NCI-H2171 (cell line): Measurements from ENCODE around the gene NEK8.
"Not testable (repeated sequence)": the region's sequence is repeated elsewhere in the genome, so short reads cannot be mapped to it uniquely, and the experiment has no call there.

Source experiments
- DNase-seq: peaks from one replicate; lab custom pipeline; 2025; lab: John Stamatoyannopoulos, UW

The NEK8 gene

DNA sequence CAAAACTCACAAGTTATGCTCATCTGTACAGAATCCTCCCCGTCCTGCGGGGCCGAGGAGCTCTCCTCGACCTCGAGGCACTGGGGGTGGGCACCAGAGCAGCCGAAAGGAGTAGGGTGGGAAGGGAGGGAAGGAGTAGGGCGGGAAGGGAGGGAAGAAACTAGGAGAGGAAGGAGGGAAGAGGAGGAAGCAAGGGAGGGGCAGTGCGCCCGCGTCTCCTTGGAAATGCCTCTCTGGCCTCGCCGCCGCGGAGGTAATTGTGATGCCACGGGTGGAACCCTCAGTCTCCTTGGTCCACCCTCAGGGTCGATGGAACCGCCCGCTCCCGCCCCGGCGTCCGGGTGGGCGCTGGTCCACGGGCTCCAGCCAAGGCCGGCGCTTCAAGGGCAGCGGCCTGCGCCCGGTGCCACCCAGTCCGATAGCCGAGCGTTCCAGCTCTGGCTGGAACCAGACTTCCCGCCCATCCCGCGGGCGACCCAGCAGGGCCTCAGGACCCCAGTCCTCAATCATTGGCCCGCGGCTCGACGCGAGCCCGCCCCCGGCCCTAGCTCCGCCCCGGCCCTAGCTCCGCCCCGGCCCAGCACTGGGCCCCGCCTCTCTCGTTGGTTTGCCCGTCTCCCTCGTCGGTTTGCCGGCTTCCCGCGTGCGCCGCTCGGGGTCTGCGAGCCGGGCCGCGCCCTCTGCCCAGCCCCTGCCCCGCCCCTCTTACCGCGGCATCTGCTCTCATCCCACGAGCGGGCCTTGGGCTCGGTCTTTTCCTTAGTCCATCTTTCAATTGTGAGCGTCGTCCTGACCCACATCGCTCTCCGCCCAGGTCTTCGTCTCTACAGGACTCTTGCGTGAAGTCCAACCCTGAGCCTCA is 17.5 kb upstream of the NEK8 start:
- peak; percentile 90 for DNase-seq

DNA sequence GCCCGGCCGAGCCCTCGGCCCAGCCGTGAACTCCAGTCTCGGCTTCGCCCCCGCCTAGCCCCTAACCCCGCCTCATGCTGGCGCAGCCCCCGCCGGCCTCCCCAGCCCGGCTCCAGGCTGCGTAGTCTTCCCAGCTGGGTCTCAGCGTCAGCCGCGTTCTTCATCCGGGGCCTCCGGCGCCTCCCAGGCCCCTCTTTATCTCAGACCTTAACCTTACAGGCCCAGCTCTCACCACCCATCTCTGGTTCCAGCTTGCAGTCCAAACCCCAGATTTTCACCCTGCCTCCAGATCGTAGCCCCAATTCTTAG is 16.9 kb upstream of the NEK8 start, which contains the start of gene PROCA1:
TSS of gene PROCA1 (minus strand) at position 166 of the 309 bp plus-strand sequence. CDS start 228 bp downstream, outside the sequence.
- DNase-seq = no peak

DNA sequence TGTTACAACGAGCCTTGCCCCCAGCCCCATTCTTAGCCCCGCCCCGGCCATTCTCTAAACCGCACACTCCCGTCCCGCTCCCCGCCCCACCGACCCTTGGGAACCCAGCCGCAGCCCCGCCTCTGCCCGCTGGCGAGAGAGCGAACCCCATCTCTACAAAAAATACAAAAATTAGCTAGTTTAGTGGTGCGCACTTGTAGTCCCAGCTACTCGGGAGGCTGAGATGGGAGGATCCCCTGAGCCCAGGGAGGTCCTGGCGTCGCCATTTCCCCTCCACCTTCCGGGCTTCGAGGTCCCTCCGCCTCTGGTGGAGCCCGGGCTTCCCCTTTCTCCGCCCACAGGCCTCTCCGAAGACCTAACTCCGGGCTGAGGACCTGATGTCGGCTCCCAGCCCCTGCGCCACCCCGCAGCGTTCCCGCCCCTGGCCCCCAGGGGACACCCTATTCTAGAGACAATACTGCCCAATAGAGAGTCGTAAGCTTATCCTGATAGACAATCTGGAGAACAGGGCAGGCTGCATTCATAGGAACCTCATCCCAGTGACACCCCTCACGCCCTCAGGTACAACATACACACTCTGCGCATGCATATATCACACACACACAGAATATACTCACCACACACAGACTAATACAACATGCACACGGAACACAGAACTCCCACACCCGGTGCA is 16.4 kb upstream of the NEK8 start:
- no peak for DNase-seq

DNA sequence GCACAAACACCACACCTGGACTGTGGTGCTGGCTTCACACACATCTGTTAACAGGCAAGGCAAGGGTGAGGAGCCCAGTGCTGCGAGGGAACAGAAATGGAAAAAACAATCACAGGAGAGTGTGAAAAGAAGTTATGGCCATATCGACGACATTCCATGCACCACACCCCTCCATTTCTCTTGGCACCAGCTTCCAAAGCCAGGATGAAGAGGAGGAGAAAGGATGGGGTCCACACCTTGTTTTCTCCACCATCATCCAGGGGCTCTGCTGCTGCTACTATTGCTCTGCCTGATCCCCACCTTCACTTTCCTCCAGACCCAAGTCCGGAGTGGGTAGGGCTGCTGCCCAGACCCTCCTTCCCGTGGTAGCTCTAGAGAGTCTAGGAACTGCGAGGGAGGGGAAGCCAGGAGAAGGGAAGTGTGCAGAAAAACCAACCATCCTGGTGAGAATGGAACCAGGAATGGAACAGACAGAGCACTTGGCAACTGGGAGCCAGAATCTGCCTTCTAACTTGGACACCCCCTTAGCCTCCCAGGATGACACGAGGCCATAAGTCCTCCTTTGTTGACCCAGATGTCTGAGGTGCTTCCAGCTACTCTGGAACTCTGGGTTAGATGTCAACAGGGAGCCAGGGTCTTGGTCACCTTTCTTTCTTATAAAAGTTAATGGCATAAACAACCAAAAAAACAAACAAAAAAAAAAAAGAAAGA is 15.7 kb upstream of the NEK8 start:
- no peak for DNase-seq

DNA sequence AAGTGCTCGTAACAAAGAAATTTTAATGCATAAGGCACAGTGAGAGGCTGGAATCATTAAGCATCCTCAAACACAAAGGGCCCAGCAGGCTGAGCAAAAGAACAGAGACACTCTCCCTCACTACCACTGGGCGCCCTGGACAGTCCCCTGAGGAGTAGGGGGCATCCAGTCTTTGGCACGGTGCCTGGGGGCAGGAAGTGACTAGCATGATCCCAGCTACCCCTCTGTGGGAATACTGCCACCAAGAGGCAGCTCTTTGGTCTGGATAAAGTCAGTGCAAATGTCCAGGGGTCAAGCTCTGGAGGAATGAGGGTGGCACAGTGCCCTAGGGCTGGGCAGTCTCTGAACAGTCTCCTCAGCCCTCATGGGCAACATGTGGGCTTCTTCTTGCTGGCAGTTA is 14.3 kb upstream of the NEK8 start:
- DNase-seq = no peak

DNA sequence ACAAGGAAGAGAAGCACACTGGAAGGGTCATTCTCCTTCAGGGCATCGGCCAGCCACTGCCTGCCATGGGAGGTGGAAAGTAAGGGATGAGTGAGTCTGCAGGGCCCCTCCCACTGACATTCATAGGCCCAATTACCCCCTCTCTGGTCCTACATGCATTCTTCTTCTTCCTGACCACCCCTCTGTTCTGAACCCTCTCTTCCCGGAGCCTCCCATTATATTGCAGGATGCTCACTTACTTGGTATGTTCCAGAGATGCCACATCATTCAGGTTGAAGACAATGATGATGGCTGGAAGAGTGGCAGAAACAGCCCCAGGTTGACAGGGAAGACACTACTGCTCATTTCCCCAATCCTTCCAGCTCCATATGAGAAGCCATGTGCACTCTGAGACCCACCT is 13.4 kb upstream of the NEK8 start:
- no peak for DNase-seq

DNA sequence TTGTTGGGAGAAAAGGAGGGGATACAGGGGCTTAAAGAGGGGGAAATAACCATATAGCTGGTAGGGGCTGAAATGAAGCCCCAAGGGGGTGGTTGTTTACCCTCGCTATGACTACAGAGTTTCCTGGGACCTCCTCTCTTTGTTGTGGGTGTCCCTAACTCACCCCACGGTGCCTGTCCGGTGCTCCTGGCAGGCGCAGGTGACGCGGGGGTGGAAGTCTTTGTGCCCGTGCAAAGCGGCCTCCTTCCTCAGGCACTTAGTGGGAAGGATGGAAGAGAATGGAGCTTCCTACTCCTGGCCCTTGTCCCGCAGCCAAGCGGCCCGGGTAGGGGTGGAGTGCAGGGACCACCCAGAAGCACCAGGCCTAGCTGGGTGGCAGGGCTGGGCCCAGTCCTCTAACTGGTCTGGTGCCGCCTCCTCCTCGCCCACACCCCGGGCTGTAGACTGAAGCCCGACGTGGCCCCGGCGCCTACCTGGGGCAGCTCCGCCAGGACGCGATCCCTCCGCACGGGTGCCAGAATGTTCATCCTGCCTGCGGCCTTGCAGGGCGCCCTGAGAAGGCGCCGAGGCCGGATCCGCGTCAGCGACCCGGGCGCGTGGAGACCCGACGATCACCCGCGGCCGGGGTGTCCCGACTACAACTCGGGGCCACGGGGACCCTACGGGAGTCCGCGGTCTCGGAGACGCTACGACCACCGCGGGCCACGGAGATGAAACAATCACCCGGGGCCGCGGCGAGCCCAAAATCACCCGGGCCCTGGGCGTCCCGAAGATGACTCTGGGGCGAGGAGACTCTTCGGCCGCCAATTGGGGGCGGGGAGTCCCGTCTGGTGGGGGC is 11.6 kb upstream of the NEK8 start:
- no peak for DNase-seq

DNA sequence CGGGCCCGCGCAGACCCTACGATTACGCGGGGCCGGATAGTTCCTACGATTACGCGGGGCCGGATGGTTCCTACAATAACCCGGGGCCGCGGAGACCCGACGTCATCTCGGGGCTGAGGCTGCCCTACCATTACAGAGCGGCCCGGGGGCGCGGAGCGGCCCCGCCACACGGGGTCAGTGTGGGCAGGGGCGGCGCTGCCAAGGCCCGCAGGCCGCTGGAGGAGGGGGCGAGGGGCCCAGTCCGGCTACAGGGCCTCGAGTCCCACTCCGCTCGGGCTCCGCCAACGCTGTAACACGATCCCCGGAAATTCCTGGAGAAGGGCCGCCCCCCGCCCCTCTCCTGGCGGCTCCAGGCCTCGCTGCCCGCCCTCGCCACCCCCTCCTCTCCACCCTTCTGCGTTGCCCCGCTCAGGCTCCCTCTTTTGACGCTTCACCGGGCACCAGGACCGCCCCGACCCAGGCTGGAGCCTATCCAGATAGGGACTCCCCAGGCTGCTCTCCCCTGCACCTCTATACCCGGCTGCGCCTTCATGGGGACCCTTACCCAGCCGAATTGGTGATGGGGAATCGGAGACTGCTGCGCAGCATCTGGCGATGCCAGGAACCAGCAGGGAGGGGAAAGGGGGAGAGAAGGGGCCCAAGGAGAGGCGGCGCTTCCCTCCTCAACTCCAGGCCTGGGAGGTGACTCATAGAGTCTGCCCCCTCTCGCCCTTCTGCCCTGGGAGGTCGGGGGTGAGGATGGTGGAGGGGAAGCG is 10.8 kb upstream of the NEK8 start, which contains the start of gene RAB34:
TSS of gene RAB34 (minus strand) at position 291 of the 755 bp plus-strand sequence. CDS start 602 bp downstream, outside the sequence.
- DNase-seq = peak; percentile 89

DNA sequence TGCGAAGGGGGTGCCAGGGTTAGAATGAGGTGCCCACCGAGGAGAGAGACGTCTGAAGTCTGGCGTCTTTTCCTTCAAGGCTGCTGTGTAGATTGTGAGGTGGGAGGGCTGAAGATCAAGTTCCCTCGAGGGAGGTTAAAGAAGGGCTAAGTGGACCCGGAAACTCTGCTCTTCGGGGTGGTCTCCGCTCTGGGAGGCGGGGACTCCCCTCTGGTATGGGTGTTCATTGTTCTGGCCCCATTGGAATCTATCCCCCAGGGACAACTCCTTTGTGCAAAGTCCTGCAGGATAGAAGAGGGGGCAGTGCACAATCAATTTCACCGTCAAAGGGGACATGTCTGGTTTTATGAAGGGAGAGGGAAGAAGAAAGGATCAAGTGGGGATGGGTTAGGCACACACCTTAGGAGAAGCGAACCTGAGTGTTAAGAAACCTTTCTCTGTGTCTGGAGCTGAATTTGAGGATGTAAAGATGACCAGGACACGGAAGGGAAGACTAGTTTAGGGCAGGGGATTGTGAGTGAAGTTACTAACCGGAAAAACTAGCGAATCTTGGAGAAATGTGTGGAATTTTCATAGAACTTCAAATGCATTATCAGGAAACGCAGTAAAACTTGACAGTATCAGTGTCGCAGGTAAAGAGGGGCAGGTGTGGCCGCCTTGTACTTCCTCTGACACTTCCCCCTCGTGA is 10.1 kb upstream of the NEK8 start:
- DNase-seq = peak; percentile 51

DNA sequence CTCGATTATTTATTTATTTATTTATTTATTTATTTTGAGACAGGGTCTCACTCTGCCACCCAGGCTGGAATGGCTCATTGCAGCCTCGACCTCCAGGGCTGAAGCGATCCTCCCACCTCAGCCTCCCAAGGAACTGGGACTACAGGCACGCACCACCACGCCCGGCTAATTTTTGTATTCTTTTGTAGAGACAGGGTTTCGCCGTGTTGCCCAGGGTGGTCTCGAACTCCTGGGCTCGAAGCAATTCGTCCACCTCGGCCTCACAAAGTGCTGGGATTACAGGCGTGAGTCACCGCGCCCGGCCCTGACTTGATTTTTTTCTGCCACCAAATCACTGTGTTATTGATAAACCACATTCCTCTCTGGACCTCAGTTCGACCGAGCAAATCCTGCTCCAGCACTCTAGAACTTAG is 9.6 kb upstream of the NEK8 start:
- no peak for DNase-seq

DNA sequence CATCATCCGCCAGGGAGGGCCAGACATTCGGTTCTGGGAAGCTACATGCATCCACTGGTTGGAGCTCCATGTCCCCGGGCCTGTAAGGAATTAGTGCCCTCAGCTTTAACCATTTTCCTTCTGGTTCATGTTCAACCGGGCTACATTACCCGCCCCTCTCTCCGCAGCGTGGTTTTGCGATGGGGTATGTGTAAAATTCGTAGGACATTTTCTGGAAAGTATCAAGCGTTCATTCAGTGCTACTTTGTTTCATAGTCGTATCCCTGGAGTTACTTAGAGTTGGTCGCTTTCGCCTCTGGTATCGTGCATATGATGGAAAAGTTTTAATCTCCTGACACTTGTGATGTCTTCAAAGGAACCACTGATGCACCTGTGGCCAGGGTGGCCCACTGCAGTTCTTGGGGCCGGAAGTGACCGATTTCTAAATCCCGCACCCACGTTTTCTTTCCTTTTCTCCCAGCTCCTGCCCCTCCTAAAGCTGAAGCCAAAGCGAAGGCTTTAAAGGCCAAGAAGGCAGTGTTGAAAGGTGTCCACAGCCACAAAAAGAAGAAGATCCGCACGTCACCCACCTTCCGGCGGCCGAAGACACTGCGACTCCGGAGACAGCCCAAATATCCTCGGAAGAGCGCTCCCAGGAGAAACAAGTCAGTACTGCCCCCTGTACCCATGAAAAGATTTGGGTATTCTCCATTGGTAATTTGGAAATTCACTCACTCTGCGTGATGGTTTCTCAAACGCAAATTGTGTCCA is 8.2 kb upstream of the NEK8 start:
- DNase-seq = no peak

DNA sequence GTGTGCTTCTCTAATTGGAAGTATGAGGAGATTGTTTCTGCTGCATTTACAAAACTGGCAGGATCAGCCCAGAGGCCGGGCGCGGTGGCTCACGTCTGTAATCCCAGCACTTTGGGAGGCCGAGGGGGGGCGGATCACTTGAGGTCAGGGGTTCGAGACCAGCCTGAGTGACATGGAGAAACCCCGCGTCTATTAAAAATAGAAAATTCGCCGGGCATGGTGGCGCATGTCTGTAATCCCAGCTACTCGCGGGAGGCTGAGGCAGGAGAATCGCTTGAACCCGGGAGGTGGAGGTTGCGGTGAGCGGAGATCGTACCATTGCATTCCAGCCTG is 7.6 kb upstream of the NEK8 start:
- DNase-seq = not testable (repeated sequence)

DNA sequence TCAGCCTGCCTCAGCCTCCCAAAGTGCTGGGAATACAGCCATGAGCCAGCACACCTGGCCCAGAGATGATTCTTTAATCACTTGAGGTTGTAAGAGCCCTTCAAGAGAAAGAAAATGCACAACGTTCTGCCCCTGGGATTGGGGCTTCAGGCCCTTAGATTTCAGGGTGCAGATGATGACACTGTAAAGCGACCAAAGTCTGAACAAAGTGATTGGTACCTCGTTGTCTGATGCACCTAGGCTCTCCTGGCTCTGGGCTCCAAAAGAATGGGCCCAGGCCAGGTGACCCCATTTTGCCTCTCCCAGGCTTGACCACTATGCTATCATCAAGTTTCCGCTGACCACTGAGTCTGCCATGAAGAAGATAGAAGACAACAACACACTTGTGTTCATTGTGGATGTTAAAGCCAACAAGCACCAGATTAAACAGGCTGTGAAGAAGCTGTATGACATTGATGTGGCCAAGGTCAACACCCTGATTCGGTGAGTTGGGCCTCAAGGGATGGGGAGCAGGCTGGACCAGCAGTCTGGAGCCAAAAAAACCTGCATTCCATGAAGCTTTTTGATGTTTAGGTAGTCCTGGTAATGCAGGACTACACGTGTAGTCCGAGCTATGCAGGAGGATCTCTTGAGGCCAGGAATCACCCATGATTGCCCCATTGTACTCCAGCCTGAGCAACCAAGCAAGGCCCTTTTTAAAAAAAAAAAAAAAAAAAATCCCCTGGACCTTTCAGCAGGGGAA is 6.0 kb upstream of the NEK8 start:
- DNase-seq = no peak

DNA sequence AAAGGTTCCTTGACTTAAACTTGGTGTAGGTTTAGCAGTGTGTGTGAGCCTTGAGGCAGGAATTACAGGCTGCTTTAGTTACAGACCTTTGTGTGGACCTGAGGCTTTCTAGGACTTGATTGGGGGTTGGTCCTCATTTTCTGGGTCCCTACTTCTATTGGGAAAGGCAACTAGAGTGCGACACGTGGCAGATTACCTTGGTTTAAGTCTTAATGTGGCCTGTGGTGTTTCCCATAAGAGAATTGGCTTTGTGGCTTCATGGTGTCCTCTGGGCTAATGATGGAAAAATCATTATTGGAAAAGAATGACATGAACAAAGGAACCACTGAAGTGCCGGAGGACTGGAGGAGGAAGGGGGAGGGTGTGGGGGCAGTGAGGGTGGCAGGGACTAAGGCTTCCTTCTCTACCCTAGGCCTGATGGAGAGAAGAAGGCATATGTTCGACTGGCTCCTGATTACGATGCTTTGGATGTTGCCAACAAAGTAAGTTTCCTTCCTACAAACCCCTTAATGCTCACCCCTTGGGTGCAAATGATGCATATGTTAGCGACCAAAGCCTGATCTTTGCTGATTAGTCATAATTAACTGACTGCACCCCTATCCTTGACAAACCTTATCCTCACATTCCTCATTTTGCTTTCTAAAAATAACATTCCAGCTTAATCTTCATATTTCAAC is 5.3 kb upstream of the NEK8 start:
- DNase-seq = no peak

DNA sequence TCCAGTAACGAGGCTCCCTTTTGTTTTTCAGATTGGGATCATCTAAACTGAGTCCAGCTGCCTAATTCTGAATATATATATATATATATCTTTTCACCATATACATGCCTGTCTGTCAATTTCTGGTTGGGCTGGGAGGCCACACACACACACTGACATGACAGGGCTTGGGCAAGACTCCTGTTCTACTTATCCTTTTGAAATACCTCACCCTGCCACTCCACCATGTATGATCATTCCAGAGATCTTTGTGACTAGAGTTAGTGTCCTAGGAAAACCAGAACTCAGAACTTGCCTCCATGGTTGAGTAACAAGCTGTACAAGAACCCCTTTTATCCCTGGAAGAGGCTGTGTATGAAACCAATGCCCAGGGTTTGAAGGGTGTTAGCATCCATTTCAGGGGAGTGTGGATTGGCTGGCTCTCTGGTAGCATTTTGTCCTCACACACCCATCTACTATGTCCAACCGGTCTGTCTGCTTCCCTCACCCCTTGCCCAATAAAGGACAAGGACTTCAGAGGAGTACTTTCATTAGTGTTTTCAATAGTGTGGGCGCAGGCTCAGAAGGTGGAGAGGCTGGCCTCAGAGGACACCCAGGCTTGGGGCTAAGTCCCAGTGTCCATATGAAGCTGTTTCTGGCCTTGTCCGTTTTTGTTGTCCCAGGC is 4.6 kb upstream of the NEK8 start:
- DNase-seq = not testable (repeated sequence)

DNA sequence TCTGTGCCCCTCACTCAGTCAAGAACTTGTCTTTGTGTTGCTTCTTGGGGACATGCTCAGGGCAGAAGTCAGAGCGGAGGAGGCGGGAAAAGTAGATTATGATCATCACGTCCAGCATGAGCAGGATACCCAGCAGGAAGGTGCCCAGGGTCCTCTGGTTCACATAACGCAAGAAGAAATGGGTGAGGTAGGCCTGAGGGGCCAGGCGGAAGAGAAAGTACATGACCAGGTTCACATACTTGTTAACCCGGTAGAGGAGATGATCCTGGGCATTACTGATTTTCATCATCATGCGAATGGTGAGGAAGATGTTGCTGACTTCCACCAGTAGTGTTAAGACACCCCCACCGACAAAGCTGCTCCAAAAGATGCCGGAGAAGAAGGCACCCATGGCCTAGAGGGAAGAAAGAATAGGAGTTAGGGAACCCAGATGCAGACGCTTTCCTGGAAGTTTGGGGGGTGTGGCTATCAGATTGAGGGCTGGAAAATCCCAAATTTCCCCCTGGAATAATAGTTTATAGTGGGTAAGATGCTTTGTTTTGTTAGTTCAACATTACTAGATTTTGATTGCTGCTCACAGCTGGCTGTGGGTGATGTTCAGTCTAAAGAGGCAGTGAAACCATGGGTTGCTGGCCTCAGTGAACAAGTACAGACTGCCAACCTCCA is 4.0 kb upstream of the NEK8 start:
- DNase-seq = no peak

DNA sequence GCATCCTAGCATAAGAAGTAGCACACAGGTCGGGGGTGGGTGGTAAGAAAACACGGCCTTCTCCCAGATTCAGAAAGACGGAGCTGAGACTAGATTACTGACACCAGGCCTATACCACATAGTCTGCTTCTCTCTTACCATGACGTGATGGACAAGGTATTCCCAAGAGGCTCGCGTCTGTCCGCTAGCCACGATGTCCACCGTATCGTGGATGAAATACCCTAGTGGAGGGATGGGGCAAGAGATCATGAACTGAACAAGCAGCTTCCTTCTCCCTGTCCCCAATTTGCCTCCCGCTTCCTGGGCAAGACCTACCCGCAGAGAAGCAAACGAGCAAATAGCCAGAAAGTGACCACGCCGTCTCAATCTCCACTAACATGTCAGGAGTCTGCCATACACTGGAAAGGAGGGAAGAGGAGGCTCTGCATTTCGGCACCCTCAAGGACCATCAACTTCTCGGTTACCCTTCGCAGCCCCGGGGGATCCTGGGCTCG is 3.4 kb upstream of the NEK8 start:
- peak; percentile 22 for DNase-seq
